SU-DHL-6 (cell line): ENCODE data around the gene DRC1.

ENCODE experiments used
- H2AFZ ChIP-seq: fragments of 200-600 bp; sonication (generic); 2 replicates; pipeline ENCODE4 v1.6.1; 2014; ENCODE audit warnings: low read depth, mild to moderate bottlenecking, moderate library complexity, mixed read lengths, antibody characterized with exemption, low read length; ENCODE audit not compliant: severe bottlenecking
- H3F3A ChIP-seq: fragments of 200-600 bp; shearing (Covaris generic); 2 replicates; pipeline ENCODE4 v1.6.0; 2016; ENCODE audit warnings: antibody characterized with exemption, mild to moderate bottlenecking; ENCODE audit not compliant: insufficient read depth
- H3K27ac ChIP-seq: fragments of 200-600 bp; sonication (generic); 2 replicates; pipeline ENCODE4 v1.5.1; 2016; ENCODE audit warnings: low read depth, mild to moderate bottlenecking, low read length, moderate library complexity, mixed read lengths
- H3K27me3 ChIP-seq: fragments of 200-600 bp; sonication (generic), shearing (Covaris generic); 2 replicates; pipeline ENCODE4 v1.6.0; 2014; ENCODE audit warnings: mild to moderate bottlenecking, low read length
- H3K36me3 ChIP-seq: fragments of 200-600 bp; sonication (generic); 2 replicates; pipeline ENCODE4 v1.6.1; 2014; ENCODE audit warnings: mild to moderate bottlenecking, low read length, mixed read lengths
- H3K4me2 ChIP-seq: fragments of 300-600, 200-600 bp; shearing (Covaris generic), sonication (generic); 2 replicates; pipeline ENCODE4 v1.6.0; 2014; ENCODE audit warnings: low read length, low read depth, mild to moderate bottlenecking; ENCODE audit not compliant: poor library complexity, severe bottlenecking
- H3K4me3 ChIP-seq: fragments of 200-600 bp; sonication (generic); 2 replicates; pipeline ENCODE4 v1.5.1; 2014; ENCODE audit warnings: antibody characterized with exemption, low read length, mild to moderate bottlenecking, mixed read lengths; ENCODE audit not compliant: insufficient read depth, poor library complexity, severe bottlenecking
- H3K79me2 ChIP-seq: fragments of 200-600 bp; sonication (generic); 2 replicates; pipeline ENCODE4 v1.6.1; 2014; ENCODE audit warnings: mild to moderate bottlenecking, low read length, moderate library complexity; ENCODE audit not compliant: insufficient read depth
- H3K9ac ChIP-seq: fragments of 200-600 bp; sonication (generic); 2 replicates; pipeline ENCODE4 v1.7.0; 2014; ENCODE audit warnings: mild to moderate bottlenecking, low read length
- H3K9me2 ChIP-seq: fragments of 200-600 bp; sonication (generic); replicated peaks from 2 replicates; pipeline ENCODE4 v1.6.1; 2014; ENCODE audit warnings: low read length; ENCODE audit not compliant: insufficient read depth
- H3K9me3 ChIP-seq: fragments of 200-600 bp; sonication (generic); 2 replicates; pipeline ENCODE4 v1.6.1; 2014; ENCODE audit warnings: low read length, mixed read lengths; ENCODE audit not compliant: insufficient read depth
- H4K20me1 ChIP-seq: fragments of 200-600 bp; sonication (generic); 2 replicates; pipeline ENCODE4 v1.6.1; 2014; ENCODE audit warnings: low read depth, mild to moderate bottlenecking, antibody characterized with exemption, low read length, moderate library complexity, mixed read lengths
- CTCF ChIP-seq: fragments of 200-600 bp; sonication (generic); IDR thresholded peaks from one replicate; pipeline ENCODE4 v1.5.1; 2017; ENCODE audit warnings: antibody characterized with exemption, mild to moderate bottlenecking, low read length, moderate library complexity; ENCODE audit not compliant: insufficient read depth, poor library complexity, severe bottlenecking
- EZH2phosphoT487 ChIP-seq: fragments of 200-600 bp; sonication (generic), shearing (Covaris generic); conservative IDR thresholded peaks from 2 replicates; pipeline ENCODE4 v1.6.1; 2018; ENCODE audit warnings: mild to moderate bottlenecking, antibody characterized with exemption, low read length, moderate library complexity, mixed read lengths

Gene DRC1

GRCh38 chr2:26494891-26495290 lies 93.2 kb downstream of the DRC1 start:
- H3K79me2 ChIP-seq, result no peaks in the 10 kb centered on the region
- H2AFZ ChIP-seq, result no peak overlapping the region
- no peak overlapping the region for H3K4me2 ChIP-seq
- no peak overlapping the region for H3K9ac ChIP-seq
- H3K27me3 ChIP-seq, result no peaks in the 10 kb centered on the region
- no peaks in the 10 kb centered on the region for H3K9me3 ChIP-seq
- H3K27ac ChIP-seq, result no peak overlapping the region
- H3K9me2 ChIP-seq, result no peaks in the 10 kb centered on the region
- H3K36me3 ChIP-seq, result no peaks in the 10 kb centered on the region
- H3K4me3 ChIP-seq, result no peak overlapping the region
- no peak for TF ChIP-seq CTCF
- no peaks in the 10 kb centered on the region for H4K20me1 ChIP-seq
- no peaks in the 10 kb centered on the region for H3F3A ChIP-seq

GRCh38 chr2:26495705-26496297 lies 94.1 kb downstream of the DRC1 start:
- Histone ChIP-seq H2AFZ (no peak overlapping the region), H3K9me3 (no peaks in the 10 kb centered on the region), H3K9ac (no peak overlapping the region), H3K9me2 (no peaks in the 10 kb centered on the region), H3K79me2 (no peaks in the 10 kb centered on the region), H3K36me3 (no peaks in the 10 kb centered on the region), H3K27me3 (no peaks in the 10 kb centered on the region), H3K27ac (no peak overlapping the region), H3K4me2 (no peak overlapping the region), H3F3A (no peaks in the 10 kb centered on the region), H3K4me3 (no peak overlapping the region), H4K20me1 (no peaks in the 10 kb centered on the region)
- TF ChIP-seq CTCF (no peak), EZH2phosphoT487 (no peak)

DNA sequence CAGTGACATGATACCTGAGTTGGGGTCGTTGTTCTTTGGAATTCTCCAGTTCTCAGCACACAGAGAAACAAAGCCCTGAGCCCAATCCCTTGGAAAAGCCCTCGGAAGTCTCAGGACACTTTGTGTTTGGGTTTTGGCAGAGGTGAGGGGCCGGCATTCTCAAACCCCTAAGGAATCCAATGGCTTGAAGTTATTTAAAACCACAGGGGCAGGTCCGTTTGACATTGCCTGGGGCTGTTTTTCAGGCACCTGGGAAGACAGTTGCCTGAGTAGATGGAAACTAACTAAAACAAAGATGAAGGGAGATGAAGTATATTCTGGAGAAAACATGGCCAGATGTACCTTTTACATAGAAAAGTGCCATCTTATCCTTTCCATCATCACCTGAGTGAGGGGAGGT lies 98.7 kb downstream of the DRC1 start:
- H3K9me2 ChIP-seq, result no peaks in the 10 kb centered on the region
- TF ChIP-seq CTCF (no peak), EZH2phosphoT487 (no peak)
- no peaks in the 10 kb centered on the region for H3K36me3 ChIP-seq
- H2AFZ ChIP-seq, result no peak overlapping the region
- no peak overlapping the region for H3K27ac ChIP-seq
- H3K27me3 ChIP-seq, result no peaks in the 10 kb centered on the region
- no peak overlapping the region for H3K9ac ChIP-seq
- no peaks in the 10 kb centered on the region for H3K9me3 ChIP-seq
- no peak overlapping the region for H3K4me2 ChIP-seq
- no peaks in the 10 kb centered on the region for H3K79me2 ChIP-seq
- no peak overlapping the region for H3K4me3 ChIP-seq
- no peaks in the 10 kb centered on the region for H3F3A ChIP-seq
- no peaks in the 10 kb centered on the region for H4K20me1 ChIP-seq
